ENCODE data around the gene DDX47.

DNA sequence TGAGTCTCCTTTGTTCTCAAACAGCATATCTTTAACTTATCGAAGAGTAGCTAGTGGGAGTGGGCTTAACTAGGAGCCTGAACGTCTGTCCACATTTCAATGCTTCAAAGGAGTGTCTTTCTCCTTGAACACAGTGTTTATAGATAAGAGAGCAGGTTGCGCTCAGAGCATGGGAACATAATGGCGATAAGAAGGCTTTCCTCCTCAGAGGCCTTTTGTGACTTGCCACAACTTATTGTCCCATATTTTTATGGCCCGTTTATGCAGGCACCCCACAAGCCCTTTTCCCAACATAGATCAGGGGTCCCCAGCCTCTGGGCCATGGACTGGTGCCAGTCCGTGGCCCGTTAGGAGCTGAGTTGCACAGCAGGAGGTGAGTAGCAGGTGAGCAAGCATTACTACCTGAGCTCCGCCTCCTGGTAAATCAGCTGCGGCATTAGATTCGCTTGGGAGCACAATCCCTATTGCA lies 2.6 kb upstream of the DDX47 start:
- TF ChIP-seq, protein P1, sequence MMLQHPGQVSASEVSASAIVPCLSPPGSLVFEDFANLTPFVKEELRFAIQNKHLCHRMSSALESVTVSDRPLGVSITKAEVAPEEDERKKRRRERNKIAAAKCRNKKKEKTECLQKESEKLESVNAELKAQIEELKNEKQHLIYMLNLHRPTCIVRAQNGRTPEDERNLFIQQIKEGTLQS (IDR thresholded peaks at IDR 0.05; ENCODE audit: borderline replicate concordance, extremely low read depth, low read depth, low read length) = no peak
- TF ChIP-seq, protein P2, sequence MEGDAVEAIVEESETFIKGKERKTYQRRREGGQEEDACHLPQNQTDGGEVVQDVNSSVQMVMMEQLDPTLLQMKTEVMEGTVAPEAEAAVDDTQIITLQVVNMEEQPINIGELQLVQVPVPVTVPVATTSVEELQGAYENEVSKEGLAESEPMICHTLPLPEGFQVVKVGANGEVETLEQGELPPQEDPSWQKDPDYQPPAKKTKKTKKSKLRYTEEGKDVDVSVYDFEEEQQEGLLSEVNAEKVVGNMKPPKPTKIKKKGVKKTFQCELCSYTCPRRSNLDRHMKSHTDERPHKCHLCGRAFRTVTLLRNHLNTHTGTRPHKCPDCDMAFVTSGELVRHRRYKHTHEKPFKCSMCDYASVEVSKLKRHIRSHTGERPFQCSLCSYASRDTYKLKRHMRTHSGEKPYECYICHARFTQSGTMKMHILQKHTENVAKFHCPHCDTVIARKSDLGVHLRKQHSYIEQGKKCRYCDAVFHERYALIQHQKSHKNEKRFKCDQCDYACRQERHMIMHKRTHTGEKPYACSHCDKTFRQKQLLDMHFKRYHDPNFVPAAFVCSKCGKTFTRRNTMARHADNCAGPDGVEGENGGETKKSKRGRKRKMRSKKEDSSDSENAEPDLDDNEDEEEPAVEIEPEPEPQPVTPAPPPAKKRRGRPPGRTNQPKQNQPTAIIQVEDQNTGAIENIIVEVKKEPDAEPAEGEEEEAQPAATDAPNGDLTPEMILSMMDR (IDR thresholded peaks at IDR 0.05 in 2 of 3, conservative IDR thresholded peaks at IDR 0.05 in 1 of 3; ENCODE audit: control insufficient read depth in 2 of 3, extremely low read depth in 1 of 3, insufficient read depth in 1 of 3, low read depth in 3 of 3, low read length in 3 of 3) = no peak
- TF ChIP-seq KDM1A (IDR thresholded peaks at IDR 0.05; ENCODE audit: borderline replicate concordance) (no peak), NFIC (IDR thresholded peaks at IDR 0.05; ENCODE audit: low read depth, low read length) (no peak), PAX8 (IDR thresholded peaks at IDR 0.05) (no peak), FOXK2 (IDR thresholded peaks at IDR 0.05) (no peak), POLR2A (IDR thresholded peaks at IDR 0.05; ENCODE audit: low read depth, low read length) (no peak), SUZ12 (IDR thresholded peaks at IDR 0.05; ENCODE audit: unreplicated experiment) (no peak), JUND (IDR thresholded peaks at IDR 0.05; ENCODE audit: low read depth, low read length) (no peak), RFX5 (IDR thresholded peaks at IDR 0.05; ENCODE audit: low read depth, low read length) (no peak)
- TF ChIP-seq, protein P3, sequence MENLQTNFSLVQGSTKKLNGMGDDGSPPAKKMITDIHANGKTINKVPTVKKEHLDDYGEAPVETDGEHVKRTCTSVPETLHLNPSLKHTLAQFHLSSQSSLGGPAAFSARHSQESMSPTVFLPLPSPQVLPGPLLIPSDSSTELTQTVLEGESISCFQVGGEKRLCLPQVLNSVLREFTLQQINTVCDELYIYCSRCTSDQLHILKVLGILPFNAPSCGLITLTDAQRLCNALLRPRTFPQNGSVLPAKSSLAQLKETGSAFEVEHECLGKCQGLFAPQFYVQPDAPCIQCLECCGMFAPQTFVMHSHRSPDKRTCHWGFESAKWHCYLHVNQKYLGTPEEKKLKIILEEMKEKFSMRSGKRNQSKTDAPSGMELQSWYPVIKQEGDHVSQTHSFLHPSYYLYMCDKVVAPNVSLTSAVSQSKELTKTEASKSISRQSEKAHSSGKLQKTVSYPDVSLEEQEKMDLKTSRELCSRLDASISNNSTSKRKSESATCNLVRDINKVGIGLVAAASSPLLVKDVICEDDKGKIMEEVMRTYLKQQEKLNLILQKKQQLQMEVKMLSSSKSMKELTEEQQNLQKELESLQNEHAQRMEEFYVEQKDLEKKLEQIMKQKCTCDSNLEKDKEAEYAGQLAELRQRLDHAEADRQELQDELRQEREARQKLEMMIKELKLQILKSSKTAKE (IDR thresholded peaks at IDR 0.05; ENCODE audit: low read depth, poor library complexity, severe bottlenecking) = no peak
- TF ChIP-seq, protein P4, sequence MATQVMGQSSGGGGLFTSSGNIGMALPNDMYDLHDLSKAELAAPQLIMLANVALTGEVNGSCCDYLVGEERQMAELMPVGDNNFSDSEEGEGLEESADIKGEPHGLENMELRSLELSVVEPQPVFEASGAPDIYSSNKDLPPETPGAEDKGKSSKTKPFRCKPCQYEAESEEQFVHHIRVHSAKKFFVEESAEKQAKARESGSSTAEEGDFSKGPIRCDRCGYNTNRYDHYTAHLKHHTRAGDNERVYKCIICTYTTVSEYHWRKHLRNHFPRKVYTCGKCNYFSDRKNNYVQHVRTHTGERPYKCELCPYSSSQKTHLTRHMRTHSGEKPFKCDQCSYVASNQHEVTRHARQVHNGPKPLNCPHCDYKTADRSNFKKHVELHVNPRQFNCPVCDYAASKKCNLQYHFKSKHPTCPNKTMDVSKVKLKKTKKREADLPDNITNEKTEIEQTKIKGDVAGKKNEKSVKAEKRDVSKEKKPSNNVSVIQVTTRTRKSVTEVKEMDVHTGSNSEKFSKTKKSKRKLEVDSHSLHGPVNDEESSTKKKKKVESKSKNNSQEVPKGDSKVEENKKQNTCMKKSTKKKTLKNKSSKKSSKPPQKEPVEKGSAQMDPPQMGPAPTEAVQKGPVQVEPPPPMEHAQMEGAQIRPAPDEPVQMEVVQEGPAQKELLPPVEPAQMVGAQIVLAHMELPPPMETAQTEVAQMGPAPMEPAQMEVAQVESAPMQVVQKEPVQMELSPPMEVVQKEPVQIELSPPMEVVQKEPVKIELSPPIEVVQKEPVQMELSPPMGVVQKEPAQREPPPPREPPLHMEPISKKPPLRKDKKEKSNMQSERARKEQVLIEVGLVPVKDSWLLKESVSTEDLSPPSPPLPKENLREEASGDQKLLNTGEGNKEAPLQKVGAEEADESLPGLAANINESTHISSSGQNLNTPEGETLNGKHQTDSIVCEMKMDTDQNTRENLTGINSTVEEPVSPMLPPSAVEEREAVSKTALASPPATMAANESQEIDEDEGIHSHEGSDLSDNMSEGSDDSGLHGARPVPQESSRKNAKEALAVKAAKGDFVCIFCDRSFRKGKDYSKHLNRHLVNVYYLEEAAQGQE (IDR thresholded peaks at IDR 0.05; ENCODE audit: low read depth, low read length) = no peak
- TF ChIP-seq, protein P5, sequence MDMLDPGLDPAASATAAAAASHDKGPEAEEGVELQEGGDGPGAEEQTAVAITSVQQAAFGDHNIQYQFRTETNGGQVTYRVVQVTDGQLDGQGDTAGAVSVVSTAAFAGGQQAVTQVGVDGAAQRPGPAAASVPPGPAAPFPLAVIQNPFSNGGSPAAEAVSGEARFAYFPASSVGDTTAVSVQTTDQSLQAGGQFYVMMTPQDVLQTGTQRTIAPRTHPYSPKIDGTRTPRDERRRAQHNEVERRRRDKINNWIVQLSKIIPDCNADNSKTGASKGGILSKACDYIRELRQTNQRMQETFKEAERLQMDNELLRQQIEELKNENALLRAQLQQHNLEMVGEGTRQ (IDR thresholded peaks at IDR 0.05; ENCODE audit: borderline replicate concordance, low read depth, low read length) = no peak

Measured in GM12878 (cell line).